Occipital lobe (tissue), 2 donors: Measurements from ENCODE around the gene CIITA. TPM values are rescaled to one million over a fixed set of nuclear protein-coding genes. Genes with fewer than 3 reads are reported as not detected.
"Not testable (repeated sequence)": the region's sequence is repeated elsewhere in the genome, so short reads cannot be mapped to it uniquely, and the experiment has no call there.

ENCODE experiments used
- DNase-seq: peaks from one replicate; lab custom pipeline; 2025; lab: John Stamatoyannopoulos, UW
- total RNA-seq: library from RNA; depleted of rRNA; stranded (reverse); fragments of >200 nt; gene quantifications from one replicate; pipeline ENCODE4 v1.2.3, GENCODE V29; 2014

CIITA gene
- total RNA-seq, 1 donor from 2014 or later: 0.47 TPM

DNA sequence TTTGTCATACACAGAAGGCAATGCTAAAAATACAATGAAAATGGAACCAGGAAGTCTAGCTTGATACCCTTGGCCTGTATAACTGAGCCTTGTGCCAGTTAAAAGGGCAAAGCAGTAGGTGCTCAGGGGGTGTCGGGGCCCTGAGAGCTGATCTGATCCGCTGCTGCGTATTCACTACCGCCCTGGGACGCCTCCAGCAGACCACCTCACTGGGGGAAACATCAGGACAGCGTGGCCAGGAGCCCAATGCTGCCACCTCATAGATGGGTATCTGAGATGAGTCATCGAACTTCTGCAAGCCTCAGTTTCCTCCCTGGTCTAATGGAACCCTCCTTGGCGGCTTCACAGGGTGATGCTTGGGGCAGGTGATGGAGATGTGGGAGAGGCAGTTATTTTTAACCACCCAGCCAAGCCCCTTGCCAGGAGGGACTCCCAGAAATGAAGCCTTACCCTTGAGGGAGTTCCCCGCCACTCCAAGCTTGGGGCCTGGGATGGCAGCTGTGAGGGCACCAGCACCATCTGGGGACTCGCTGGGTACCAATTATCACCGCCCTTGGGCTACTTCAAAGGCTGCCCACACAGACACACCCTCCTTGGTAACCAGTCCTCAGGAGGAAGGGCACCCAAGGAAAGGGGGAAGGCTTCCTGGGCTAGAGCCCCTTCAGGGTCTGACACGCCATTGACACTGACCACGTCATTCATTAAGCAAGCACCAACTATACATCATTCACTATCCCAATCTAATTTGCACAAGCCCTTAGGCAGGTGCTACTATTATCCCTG, 57.5 kb downstream of the CIITA start:
- no peak for DNase-seq

GRCh38 chr16:10935226-10935915, 58.4 kb downstream of the CIITA start:
- no peak for DNase-seq

DNA sequence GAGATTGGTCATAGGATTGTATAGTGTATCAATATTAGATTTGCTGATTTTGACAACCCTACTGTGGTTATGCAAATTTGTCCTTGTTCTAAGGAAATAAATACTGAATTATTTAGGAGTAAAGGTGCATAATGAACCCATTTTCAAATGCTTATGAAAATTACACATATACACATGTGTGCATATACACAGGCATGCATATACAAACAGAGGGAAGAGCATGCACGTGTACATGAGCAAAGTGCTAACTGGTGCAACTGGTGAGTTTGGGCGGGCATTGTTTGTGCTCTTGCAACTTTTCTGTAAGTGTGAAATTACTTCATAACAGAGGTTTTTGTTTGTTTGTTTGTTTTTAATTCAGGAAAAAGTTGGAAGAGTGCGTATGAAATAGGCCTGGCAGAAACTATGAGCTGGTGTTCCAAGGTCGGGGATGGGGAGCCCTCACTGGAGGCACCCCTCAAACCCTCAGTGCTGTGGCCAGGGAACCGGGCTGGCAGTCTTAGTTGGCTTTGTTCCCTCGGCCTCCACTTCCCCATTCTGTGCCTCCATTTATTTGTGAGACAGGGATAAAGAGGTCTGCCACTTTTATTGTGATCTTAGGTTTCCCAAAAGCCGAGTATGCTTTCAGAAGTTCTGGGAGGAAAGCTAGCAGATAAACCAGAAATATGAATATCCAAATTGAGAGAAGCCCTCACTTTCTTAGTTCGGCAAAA, 59.4 kb downstream of the CIITA start:
- no peak for DNase-seq

- no peak for DNase-seq
These were observed 60.3 kb downstream of the CIITA start for GRCh38 chr16:10937068-10937859.

DNA sequence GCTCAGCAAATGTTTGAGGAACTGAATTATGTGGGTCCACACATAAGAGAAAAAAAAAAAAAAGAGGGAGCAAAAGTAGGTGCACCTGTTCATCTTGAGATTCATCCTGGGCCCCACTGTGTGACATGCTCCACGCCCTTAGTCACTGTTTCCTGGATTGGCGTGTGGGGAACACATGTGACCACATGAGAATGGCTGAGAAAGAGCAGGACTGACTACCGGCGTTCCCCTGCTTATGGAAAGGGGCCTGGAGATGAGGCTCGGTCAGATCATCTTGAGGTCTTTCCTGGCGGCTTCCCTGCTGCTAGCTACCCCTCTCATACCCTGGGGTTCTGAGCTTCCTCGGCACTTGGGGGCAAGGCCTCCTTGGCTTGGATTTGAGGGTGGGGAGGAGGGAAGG, 61.3 kb downstream of the CIITA start:
- DNase-seq: no peak

DNA sequence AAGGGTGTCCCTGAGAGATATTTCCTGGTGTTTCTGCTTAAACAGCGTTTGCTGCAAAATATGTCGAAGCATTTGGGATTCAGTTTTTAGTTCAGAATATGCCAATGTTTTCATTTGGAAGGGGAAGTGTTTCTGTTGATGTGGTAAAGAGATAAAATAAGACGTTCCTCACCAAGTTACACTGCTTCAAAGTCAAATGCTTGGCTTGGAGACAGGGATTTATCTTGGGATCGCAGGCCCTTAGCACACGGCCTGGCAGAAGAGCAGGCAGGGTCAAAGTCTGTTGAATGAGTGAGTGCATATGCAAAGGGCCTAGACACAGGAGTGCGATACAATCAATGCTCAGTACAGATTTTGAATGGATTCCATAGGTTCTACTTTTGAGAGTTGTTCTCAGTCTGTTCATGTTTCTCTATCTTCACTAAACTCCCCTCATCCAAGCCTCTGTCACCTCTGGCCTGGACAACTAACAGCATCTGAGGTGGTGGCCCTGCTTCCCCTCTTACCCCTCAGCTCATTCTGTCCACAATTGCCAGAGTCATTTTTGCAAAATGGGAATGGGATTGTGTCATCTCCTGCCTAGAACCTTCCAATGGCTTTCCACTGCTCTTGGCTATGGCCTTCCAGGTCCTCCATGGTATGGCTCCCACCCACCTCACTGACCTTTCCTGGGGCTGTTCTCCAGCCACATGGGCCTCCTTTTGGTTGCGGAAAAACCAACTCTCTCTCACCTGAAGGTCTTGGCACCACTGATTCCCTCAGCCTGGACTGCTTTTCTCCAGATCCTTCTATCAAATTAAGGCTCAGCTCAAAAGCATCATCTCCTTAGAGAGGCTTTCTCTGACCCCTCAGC, 62.0 kb downstream of the CIITA start:
- no peak for DNase-seq

GRCh38 chr16:10939649-10940234, 62.7 kb downstream of the CIITA start:
- no peak for DNase-seq

DNA sequence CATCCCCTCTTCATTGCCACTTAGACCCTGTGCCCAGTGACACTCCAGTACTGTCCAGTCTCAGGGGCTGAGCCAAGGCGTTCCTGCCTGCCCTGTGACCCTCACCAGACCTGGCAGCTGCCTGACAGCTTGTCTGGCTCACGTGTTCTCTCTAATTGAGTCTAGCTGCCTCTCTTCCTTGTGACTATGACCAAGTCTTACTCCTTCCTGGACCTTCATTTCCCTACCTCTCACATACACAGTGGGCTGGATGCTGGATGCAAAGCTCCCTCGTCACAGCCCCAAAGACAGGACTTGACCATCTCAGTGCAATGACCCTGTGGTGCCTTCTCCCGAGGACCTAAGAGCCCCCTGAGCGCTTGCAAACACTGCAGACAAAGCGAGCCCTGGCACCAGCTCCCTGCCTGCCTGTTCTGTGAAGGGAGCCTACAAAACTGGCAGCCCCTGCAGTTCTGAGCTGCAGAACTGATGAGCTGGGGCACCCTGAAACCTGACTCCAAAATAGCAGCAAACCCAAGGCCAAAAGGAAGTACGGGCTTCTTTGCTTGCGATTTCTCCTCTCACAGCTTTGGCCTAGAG, 63.6 kb downstream of the CIITA start:
- DNase-seq: no peak

- DNase-seq: no peak
These were observed 64.3 kb downstream of the CIITA start for GRCh38 chr16:10941127-10941933.

DNA sequence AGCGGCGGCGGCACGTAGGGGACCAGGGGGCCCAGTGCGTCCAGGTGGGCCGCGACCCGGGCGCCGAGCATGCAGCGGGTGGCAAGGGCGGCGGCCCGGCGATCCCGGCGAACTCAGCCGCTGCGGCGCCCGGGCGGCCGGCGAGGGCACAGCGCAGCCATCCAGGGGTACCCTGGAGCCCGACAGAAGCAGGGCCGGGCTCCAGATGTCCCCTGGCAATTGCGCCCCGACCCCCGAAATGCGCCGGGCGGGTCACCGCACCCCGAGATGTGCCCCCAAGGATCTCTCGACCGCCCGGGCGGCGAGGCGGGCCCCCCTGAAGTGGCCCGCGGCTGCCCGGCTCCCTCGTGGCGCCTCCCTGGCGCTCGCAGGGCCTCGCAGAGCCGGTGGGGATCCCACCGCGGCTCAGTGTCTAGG, 64.9 kb downstream of the CIITA start:
- DNase-seq: not testable (repeated sequence)

DNA sequence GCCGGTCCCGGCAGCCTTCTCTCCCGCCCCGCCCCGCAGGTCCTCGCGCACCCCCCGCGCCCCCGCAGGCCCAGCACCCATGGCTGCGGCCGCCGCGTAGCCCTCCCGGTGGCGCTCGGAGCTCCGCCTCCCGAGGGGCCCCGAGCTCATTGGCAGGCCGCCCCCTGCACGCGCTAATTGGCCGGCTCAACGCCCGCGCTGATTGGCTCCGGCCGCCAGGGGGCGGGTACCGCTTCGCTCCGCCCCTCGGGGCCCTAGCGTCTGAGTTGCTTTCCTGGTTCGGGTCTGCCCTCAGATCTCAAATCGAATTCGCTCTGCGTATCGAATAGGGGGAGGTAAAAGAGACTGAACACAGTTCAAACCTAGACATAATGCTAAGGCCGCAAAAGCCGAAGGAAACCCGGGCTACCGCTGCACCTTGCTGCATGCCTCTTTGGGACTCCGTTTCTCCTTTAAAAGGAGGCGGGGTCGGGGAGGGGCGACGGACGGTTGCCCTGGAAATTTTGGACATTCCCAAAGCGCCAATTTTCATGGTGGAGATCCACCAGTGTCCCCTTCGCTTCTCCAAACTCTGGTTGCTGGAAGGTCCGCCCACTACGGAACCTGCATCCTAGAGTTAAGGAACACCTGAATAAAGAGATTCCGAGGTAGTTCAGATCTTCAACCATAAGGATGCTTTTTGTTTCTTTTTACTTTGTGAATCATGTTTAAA, 65.5 kb downstream of the CIITA start, which contains the start of gene DEXI:
DEXI (minus strand) TSS at position 117 of the 712 bp plus-strand sequence. CDS start 463 bp downstream, outside the sequence.
- DNase-seq: peak; percentile 93

GRCh38 chr16:10943064-10943353, 66.0 kb downstream of the CIITA start:
- DNase-seq: no peak

DNA sequence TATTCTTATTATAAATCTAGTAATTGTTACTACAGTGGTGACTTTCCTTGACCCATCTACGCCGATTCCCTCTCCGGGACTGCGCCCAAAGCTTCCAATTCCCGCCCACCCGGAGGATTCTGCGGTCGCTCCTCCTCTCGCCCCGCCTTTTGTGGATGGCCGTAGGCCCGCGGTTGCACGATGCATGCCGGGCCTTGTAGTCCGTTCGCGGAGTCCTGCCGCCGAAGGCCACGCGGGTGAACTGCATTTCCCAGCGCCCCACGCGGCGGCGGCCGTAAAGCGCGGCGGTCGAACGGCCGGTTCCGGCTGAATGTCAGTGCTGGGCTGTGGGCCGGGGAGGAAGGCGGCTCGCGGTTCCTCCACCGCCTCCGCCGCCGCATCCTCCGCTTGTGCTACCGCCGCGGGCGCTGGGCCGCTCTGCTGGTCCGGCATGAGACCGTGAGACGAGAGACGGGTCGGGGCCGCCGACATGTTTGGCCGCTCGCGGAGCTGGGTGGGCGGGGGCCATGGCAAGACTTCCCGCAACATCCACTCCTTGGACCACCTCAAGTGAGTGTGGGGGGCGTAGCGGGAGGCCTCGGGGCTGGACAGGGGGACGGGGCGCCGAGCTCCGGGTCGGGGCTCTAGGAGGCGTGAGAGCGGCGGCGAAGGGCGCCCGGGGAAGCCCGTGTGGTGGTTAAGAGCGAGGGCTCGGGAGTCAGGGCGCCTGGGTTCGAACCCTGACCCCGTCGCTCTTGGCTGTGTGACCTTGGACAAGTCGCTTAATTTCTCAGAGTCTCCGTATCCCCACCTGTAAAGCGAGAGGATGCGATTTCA, 67.5 kb downstream of the CIITA start, which contains the start of gene CLEC16A:
CLEC16A (plus strand) TSS at position 316 of the 816 bp plus-strand sequence; CDS start at position 470, 154 bp downstream.
- DNase-seq: peak; percentile 98

GRCh38 chr16:10945065-10945787, 68.2 kb downstream of the CIITA start:
- DNase-seq: no peak

GRCh38 chr16:10946308-10946707, 69.3 kb downstream of the CIITA start:
- no peak for DNase-seq

DNA sequence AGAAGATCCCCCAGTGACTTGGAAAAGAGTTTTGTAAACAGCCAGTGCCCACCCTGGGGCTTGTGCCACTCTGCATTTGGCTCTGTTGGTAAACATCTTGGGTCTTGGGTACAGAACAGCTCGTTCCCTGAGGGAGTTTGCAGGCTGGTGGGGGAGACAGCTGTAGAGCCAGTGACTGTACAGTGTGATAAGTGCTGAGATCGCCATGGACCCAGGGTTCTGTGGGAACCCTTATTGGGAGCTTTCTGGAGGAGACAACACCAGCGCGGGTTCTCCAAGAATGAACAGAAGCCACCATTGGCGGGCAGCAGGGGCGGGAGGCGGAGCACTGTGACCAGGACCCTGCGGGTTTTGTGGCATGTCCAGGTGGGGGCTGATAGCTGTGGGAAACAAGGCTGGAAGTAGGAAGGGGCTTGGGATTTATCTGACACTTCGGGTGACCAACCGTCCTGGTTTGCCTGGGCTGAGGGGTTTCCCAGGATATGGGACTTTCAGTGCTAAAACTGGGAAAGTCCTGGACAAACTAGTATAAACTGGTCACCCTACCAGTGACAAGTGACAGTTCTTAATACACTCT, 70.3 kb downstream of the CIITA start:
- DNase-seq: no peak
